ENCODE results near the gene COX18. TPM values are rescaled to one million over a fixed set of nuclear protein-coding genes. Genes with fewer than 3 reads are reported as not detected.

The COX18 gene
- total RNA-seq, 1 experiment from 2014 or later: 20.5 TPM

- Histone ChIP-seq H4K8ac (replicated peaks; ENCODE audit: insufficient read length, low read depth, low read length) (no peak overlapping the region), H2BK20ac (ENCODE audit: low read depth, low read length, poor library complexity, severe bottlenecking) (no peak overlapping the region), H4K20me1 (ENCODE audit: control insufficient read depth, insufficient read depth, insufficient read length) (no peaks in the 10 kb centered on the region), H3K27ac (ENCODE audit: insufficient read length, low read depth, low read length) (no peak overlapping the region), H2AFZ (ENCODE audit: low read length) (no peak overlapping the region), H3K23ac (ENCODE audit: insufficient read length, low read depth, low read length) (no peak overlapping the region), H3K56ac (ENCODE audit: insufficient read length, low read depth, low read length) (no peak overlapping the region), H4K91ac (ENCODE audit: insufficient read length, low read depth, low read length) (no peak overlapping the region), H3K9me3 (ENCODE audit: control insufficient read depth, low read depth, low read length) (no peaks in the 10 kb centered on the region), H3K79me2 (ENCODE audit: insufficient read depth, low read length) (no peaks in the 10 kb centered on the region), H3K4ac (ENCODE audit: low read depth, low read length) (no peak overlapping the region), H2BK15ac (ENCODE audit: low read depth, low read length) (no peak overlapping the region), H3K14ac (ENCODE audit: insufficient read depth, low read length) (no peak overlapping the region), H2AK5ac (ENCODE audit: insufficient read length, low read length) (no peak overlapping the region), H2BK12ac (ENCODE audit: insufficient read length, low read depth, low read length) (no peak overlapping the region), H4K5ac (ENCODE audit: insufficient read length, low read depth, low read length) (no peak overlapping the region), H3K4me1 (ENCODE audit: insufficient read depth, low read length) (no peaks in the 10 kb centered on the region), H3K23me2 (ENCODE audit: insufficient read length, low read depth, low read length, poor library complexity, severe bottlenecking) (no peaks in the 10 kb centered on the region), H2BK5ac (ENCODE audit: insufficient read length, low read length) (no peak overlapping the region), H3K4me2 (ENCODE audit: insufficient read depth, insufficient read length, low read length) (no peak overlapping the region), H3K18ac (ENCODE audit: insufficient read length, low read depth, low read length) (no peak overlapping the region), H3K9ac (ENCODE audit: extremely low read depth, insufficient read length, low read length) (no peak overlapping the region), H3K79me1 (ENCODE audit: insufficient read depth, low read depth, low read length, poor library complexity, severe bottlenecking) (no peaks in the 10 kb centered on the region), H3T11ph (ENCODE audit: low read length) (no peak overlapping the region), H3K27me3 (ENCODE audit: insufficient read depth, low read length) (no peaks in the 10 kb centered on the region), H2BK120ac (ENCODE audit: low read depth, low read length, poor library complexity, severe bottlenecking) (no peak overlapping the region)
- no CpG with 5 or more reads among the region's 1 CpG for WGBS (ENCODE audit: extremely low coverage, insufficient read length, low lambda C conversion rate)
- DNase-seq: no peak
- Mint-ChIP-seq H3K27ac (peak overlapping the region in 2 of 3 experiments; percentile 29 to 66; a peak in 1 of 7 replicates), H3K27me3 (ENCODE audit: low read depth) (no peaks in the 10 kb centered on the region), H3K4me1 (no peaks in the 10 kb centered on the region), H3K4me3 (no peak overlapping the region), H3K36me3 (ENCODE audit: insufficient read depth in 1 of 3, low read depth in 3 of 3) (peaks cover 21 to 56% (median 32%) of the 10 kb centered on the region in 3 experiments), H3K9me3 (no peaks in the 10 kb centered on the region)
- TF ChIP-seq CTCF (conservative IDR thresholded peaks at IDR 0.05): no peak
These were observed 21.2 kb upstream of the COX18 start for GRCh38 chr4:73090738-73091137.
